ENCODE results near the gene MRPS9.

The MRPS9 gene

GRCh38 chr2:105037572-105038382 is at the start of gene MRPS9:
Gene MRPS9 (plus strand): TSS chr2:105038069. CDS start chr2:105038093, 24 bp downstream.
- DNase-seq (ENCODE audit: low read depth): peak; percentile 97

GRCh38 chr2:105005181-105005951 is 32.5 kb upstream of the MRPS9 start:
- no peak for DNase-seq (ENCODE audit: low read depth)

DNA sequence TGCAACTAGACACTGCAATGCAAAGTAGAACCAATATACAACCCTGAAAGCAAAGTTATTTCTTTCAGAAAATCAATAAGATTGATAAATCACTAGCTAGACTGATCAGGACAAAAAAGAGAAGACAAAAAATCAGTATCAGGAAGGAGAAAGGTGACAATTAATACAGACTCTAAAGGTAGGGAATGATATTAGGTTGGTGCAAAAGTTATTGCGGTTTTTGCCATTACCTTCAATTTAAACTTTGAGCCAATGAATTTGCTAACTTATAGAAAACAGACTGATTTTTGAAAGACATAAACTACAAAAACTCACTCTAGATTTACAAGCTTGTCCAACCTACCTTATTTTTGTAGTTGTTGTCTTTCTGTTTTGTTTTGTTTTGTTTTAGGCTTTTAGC is 30.5 kb upstream of the MRPS9 start:
- DNase-seq (ENCODE audit: low read depth): no peak

DNA sequence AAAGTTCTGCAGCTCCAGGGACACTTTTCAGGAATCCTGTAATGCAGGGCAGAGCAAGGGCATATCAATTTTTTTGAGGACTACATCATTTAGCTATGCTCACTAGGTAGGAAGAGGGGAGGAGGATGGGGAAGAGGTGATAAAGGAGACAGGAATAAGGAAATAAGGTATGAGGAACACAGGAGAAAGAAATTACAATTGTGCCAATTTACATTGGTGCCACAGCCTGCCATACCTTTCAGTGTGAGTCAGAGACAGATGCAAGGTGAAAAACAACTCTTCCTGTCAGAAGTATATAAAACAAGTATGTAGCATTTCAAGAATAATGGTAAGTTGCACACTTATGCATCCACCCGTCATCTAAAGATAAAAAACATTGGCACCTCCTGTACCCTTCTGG is 5.4 kb upstream of the MRPS9 start:
- DNase-seq (ENCODE audit: low read depth): no peak

- DNase-seq (ENCODE audit: low read depth): no peak
These were observed 3.7 kb upstream of the MRPS9 start for GRCh38 chr2:105034170-105034569.

GRCh38 chr2:105038383-105039061 is 653 bp downstream of the MRPS9 start:
- no peak for DNase-seq (ENCODE audit: low read depth)

GRCh38 chr2:105039559-105039958 is 1.7 kb downstream of the MRPS9 start:
- DNase-seq (ENCODE audit: low read depth): no peak

DNA sequence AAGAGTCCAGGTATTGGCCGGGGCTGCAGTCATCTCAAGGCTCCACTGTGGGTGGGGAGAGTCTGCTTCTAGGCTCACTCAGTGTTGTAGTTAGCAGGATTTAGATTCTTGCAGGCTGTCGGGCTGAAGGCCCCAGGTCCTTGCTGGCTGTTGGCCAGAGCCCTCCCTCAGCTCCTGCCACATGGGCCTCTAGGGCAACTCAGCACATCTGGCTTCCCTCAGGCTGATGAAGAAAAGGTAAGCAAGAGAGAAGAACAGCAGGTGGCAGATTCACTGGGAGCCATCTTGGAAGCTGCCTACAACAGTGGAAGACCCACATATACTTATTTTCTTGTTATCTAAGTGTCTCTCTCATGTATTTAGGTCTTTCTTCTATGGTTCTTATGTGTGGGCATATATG is 4.3 kb downstream of the MRPS9 start:
- no peak for DNase-seq (ENCODE audit: low read depth)

DNA sequence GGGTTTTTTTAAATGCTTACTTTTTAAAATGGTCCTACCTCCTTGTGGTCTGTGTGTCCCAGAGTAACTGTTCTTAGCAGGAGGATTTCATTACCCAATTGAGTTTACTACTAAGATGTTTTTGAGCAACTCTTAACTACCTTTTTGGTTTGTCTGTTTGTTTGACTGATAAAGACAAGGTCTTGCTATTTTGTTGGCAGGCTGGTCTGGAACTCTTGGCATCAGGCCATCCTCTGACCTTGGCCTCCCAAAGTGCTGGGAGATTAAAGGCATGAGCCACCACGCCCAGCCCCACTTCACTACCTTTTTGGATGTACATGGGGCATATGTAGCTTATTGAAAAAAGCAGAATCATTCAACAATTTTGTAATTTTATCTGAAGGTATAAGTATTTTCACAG is 14.9 kb downstream of the MRPS9 start:
- DNase-seq (ENCODE audit: low read depth): no peak

DNA sequence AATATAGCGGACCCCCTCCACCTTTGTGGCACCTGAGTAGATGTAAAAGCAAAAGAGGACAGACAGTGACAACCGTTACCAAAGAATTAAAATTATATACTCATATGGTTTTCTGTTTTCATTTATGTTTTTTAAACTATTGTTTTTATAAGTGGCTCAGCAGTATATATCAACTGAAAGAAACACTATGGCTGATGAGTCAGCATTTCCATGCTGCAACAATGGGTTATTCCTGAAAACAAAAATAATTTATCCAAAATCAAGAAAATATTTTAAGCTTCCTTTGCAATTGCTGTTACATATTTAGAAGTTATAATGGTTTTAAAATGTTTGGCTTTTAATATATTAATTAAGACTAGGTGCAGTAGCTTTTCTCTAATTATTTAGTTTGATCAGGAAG is 17.7 kb downstream of the MRPS9 start:
- no peak for DNase-seq (ENCODE audit: low read depth)

DNA sequence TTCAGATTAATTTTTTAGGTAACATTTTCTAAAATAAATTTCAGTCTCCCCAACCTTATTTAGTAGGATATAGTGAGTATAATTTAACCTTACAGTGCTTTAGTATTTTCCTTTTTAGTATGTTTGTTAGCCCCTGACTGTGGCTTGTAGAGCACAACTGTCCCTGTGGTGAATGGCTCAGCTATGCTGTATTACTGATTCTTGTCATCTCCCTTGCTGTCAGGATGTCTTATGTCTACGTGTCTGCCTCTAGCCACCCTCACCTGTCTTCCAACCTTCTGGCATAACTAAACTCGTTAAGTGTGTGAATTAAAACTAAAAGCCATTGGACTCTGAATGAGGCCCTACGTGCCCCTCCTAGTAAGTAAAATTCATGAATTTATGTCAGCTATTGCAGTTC is 18.4 kb downstream of the MRPS9 start:
- DNase-seq (ENCODE audit: low read depth): no peak

GRCh38 chr2:105057005-105057404 is 19.1 kb downstream of the MRPS9 start:
- no peak for DNase-seq (ENCODE audit: low read depth)

DNA sequence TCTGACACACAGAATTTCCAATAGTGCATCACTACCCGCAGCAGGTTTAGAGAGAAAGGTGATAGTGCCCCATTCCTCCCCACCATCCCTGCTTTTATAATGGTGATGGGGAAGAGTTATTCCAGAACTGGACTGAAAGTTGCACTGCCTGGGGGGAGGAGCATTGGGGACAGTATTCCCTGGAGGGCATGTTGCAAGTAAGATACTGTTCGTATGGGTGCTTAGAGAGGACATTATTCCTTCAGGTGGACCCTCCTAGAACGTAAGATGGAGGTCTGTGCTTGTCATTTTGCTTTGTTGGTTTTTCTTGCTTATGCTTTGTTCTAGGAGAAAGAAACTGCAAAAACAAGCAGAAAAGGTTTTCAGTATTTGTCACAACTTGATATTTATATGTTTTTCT is 23.7 kb downstream of the MRPS9 start:
- DNase-seq (ENCODE audit: low read depth): no peak

GRCh38 chr2:105062158-105062557 is 24.3 kb downstream of the MRPS9 start:
- no peak for DNase-seq (ENCODE audit: low read depth)

- DNase-seq (ENCODE audit: low read depth): no peak
These were observed 30.5 kb downstream of the MRPS9 start for GRCh38 chr2:105068387-105068786.

- no peak for DNase-seq (ENCODE audit: low read depth)
These were observed 31.0 kb downstream of the MRPS9 start for GRCh38 chr2:105068875-105069274.

DNA sequence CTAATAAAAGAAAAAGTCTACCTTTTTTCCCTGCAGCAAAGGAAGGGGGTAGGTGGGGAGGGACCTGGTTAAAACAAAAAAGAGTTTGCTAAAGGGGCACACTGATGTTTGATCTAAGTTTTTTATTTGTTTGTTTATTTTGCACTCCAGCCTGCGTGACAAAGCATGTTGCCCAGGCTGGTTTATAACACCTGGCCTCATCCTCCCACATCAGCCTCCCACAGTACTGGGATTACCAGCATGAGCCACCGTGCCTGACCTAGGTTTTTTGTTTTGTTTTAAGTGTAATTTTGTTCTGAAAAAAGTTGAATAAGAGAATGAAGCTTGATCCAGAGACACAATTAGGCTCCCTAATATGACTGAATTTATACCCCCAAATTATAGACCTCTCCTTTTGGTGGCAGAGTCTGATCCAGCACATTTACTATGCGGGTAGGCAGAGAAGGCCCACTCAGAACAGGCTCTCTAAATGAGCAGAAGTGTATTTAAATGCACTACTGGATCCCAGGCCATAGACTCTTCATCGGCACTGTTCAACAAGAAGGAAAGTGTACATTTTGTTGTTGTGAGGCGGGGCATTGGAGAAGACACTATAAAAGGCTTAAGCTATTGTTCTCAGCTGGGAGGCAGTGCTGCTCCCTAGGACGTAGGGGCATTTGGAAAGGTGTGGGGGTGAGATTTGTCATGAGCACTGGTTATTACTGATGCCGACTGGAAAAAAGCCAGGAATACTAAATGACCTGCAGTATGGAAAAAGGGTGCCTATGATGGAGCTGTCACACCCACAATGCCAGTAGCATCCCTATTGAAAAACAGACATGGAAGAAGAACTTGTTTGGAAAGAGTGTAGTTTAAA is 32.4 kb downstream of the MRPS9 start:
- DNase-seq (ENCODE audit: low read depth): no peak

- DNase-seq (ENCODE audit: low read depth): no peak
These were observed 33.5 kb downstream of the MRPS9 start for GRCh38 chr2:105071379-105071778.

GRCh38 chr2:105072039-105072438 is 34.2 kb downstream of the MRPS9 start:
- DNase-seq (ENCODE audit: low read depth): peak; percentile 6

GRCh38 chr2:105073591-105073990 is 35.7 kb downstream of the MRPS9 start:
- DNase-seq (ENCODE audit: low read depth): no peak

DNA sequence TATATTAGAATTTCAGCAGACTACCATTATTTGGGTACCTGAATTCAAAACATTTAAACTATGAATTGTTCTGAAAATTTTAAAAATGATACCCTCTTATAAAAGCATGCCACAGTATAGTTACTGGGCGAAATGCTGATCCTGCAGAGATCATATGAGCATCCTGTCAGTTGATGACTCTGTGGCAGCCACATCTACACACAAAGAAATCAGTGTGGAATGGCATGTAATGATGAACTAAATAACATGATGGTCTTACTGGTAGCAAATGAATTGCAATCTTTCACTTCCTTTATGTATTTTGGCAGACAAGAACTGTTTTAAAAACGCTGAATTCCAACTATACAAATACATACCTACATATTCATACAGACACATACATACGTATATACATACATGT is 38.3 kb downstream of the MRPS9 start:
- DNase-seq (ENCODE audit: low read depth): no peak
